ENCODE results near the gene GPC1.

GPC1 gene

DNA sequence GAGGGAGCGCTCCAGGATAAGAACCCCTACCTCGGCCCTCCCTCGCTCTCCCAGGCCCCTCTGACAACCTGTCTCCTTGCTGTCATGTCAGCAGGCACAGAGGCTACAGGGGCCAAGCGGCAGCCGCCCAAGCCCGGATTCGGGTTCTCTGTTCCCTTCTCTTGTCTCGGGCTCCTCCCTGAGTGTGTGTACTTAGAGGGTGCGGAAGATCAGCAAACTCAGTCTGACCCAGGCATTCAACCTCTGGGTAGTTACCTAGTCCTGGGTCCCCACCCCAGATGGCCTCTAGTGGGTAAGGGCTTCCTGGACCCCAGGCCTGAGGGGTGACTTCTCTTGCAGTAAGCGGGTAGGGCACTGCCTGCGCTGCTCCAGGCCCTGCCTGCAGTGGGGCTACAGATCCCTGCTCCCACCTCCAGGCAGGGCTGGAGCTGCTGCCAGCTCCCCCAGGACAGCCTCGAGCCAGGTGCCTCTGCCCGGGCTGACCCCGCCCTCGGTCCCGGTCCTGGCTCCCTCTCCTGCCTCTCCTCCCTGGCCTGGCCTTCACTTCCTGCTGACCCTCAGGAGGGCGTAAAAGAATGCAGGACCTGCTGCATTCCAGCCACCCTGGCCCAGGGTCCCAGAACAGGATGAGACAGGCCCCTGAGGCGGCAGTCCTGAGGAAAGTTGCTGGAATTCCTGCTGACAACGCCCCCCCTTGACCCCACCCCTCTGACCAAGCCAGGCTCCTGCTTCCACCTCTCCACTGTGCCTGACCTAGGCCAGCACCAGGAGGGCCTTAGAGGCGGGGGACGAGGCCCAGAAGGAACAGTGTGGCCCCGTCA lies 22.0 kb downstream of the GPC1 start:
- no peak for DNase-seq

GRCh38 chr2:240458044-240458899 lies 22.8 kb downstream of the GPC1 start:
- no peak for DNase-seq

GRCh38 chr2:240458900-240459391 lies 23.5 kb downstream of the GPC1 start:
- no peak for DNase-seq

DNA sequence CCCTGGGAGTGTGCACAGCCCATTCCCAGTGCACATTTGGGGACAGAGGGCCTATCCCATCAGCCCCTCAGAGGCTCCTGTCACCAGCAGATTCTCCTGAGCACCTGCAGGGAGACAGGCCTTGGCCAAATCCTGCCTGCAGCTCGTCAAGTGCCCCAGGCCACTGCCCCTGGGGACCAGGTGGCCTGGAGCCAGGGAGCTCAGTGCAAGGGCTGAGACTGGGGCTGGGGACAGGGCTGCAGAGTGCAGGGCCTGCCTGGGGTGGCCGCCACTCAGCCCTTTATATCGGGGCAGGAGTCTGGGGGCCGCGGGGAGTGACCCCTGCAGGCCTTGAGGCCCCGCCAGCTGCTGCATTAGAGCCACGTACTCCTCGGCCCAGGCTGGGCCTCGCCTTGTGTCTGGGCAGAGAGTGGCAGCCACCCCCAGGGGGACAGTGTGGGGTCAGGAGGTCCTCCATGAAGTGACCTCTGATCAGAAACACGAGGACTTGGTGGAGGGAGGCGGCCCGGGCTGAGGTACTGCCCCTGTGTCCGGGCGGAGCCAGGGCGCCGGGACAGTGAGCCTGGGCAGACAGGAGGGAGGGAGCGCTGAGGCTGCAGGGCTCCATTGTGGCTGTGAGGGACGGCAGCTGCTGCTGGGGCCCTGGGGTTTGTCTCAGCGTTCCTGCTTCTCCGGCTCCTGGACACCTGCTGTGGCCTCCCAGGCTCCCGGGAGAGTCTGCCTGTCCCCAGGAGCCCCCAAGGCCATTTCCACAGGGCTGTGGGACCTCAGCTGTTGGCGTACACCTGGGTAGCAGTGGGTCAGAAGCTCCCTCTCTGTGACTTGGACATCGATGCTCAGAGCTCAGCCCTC lies 24.2 kb downstream of the GPC1 start:
- DNase-seq = no peak

GRCh38 chr2:240460253-240460711 lies 24.8 kb downstream of the GPC1 start:
- no peak for DNase-seq

DNA sequence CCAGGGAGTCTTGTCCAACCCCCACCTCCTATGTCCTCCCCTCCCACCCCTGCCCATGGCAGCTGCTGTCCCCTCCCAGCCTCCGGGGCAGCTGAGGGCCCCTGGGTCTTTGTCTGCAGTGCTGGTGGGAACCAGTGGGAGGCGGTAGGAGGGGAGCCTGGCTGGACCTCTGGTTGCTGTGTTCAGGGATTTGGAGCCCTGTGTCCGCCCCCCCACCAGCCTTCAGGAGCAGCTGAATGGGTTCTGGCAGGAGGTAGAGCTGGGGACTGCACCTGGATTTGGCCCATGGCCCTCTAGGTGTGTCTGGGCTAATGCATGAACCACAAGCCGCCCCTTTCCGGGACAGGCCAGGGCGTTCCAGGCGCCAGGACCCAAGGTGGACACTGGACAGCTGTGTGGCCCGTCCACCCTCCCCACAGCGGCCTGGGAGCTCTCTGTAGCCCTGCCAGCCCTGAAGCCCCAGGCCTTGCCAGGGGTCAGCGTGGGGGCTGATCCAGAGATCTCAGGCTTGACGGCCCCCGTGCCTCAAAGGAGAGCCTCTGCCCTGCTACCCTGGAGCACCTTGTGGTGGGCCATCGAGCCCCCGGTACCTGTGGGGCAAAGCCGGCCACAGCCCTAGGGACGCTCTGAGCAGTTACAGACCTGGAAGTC lies 25.4 kb downstream of the GPC1 start:
- DNase-seq = no peak

DNA sequence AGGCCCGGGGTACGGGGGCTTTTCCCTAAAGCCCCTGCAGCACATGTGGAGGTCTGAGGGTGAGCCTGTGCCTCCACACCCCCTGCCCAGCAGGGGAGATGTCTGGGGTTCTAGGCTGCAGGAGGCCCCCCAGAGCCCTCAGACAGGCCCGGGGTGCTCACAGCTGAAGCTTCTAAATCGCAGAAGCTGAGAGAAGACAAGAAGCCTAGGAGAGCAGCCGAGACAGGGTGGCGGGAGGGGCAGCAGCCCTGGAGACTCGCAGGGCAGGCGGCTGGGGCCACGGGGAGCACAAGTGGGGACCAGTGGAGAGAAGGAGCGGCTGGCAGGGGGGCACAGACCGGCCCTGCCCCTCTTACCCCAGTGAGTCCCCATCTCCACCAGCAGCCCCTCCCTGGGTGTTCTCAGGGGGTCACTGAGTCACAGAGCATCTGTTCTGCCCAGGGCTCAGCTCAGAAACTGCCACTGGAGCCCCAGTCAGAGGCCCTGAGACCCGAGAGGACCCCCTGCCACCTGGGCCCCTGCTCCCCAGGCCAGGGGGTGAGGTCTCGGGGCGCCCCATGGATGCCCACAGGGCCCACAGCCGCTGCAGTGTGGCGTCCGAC lies 26.1 kb downstream of the GPC1 start:
- DNase-seq = no peak

DNA sequence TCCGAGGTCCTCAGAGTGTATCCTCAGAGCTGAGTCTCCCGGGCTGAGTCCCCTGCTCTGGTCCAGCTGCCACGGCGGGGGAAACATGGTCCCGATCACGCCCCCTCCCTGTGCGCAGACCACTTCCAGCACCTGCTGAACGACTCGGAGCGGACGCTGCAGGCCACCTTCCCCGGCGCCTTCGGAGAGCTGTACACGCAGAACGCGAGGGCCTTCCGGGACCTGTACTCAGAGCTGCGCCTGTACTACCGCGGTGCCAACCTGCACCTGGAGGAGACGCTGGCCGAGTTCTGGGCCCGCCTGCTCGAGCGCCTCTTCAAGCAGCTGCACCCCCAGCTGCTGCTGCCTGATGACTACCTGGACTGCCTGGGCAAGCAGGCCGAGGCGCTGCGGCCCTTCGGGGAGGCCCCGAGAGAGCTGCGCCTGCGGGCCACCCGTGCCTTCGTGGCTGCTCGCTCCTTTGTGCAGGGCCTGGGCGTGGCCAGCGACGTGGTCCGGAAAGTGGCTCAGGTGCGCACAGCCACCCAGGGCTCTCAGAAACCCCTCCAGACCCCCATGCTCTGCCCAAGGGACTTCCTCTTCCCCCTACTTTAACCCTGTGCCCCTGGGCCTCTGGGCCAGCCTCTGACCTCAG lies 26.7 kb downstream of the GPC1 start:
- no peak for DNase-seq

DNA sequence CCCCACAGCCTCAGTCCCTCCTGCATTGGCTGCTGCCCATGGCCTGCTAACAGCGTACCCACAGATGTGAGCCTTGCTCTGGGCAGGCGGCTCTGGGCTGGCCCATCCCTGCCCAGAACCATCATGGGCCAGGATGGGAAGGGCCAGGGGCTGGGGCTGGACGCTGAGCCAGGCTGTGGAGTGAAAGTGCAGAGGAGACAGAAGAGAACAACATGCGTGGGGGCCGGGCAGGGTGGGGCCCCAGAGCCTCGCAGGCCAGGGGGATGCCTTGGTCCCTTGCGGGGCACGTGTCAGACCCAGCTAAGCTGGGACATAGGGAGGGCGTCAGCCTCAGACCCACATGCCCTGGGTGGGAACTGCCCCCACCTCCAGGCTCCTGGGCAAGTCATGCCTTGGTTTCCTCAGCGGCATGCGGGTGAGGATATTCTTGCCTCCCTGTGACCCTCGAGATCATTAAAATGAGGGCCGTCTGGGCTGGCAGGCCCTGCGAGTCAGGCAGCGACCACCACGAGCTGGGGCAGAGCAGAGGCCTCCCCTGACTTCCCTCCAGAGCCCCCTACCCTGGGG lies 27.3 kb downstream of the GPC1 start:
- no peak for DNase-seq

GRCh38 chr2:240463274-240463865 lies 27.9 kb downstream of the GPC1 start:
- DNase-seq = no peak

DNA sequence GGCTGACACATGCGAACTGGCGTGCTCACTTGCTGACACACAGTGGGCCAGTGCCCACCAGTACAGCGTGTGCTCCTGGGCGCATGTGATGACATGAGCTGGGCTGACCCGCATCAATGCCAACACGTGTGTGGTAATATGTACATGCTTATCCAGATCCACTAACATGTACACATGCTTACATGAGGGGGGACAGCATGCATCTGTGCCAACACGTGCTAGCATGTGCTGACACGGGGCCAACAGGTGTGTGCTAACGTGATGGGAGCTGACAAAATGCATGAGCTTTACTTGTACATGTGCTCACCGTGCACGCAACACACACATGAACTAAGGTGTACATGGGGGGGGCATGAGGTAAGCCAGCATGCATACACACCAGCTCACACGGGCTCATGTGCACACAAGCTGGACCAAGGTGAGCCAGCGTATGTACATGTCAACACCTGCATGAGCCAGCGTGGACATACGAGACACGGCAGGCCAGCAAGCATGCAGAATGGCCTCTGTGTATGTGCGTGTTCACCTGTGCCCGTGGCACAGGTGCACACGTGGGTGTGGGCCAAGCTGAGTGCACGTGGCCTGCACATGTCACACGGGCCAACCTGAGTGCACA lies 28.5 kb downstream of the GPC1 start:
- DNase-seq = no peak

DNA sequence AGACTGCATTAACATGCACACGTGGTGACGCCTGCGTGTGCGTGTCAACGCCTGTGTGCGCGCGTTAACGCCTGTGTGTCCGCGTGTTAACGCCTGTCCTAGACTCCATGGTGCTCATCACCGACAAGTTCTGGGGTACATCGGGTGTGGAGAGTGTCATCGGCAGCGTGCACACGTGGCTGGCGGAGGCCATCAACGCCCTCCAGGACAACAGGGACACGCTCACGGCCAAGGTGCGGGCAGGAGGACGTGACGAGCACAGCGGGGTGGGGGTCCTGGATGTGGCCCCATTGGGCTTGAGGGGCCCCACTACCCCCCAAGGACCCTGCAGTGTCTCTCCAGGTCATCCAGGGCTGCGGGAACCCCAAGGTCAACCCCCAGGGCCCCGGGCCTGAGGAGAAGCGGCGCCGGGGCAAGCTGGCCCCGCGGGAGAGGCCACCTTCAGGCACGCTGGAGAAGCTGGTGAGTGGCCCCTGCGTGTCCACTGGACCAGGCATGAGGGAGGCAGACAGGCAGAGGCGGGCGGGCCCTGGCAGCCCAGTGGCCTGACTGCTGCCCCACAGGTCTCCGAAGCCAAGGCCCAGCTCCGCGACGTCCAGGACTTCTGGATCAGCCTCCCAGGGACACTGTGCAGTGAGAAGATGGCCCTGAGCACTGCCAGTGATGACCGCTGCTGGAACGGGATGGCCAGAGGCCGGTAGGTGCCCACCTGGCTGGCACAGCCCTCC lies 29.2 kb downstream of the GPC1 start:
- DNase-seq = no peak

DNA sequence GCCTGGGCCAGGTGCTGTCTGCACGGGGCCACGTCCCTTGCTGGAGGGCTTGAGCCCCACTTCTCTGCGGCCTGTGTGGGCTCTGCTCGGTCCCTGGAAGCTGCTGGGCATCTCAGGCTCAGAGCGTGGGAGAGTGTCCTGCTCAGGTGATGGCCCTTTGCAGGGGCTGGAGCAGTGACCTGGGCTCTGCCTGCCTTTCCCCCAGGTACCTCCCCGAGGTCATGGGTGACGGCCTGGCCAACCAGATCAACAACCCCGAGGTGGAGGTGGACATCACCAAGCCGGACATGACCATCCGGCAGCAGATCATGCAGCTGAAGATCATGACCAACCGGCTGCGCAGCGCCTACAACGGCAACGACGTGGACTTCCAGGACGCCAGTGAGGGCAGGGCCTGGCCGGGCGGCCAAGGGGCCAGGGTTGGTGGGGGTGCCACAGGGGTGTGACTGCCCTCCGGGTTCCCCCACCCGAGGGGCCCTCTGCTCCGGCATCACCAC lies 29.9 kb downstream of the GPC1 start:
- no peak for DNase-seq

- DNase-seq = no peak
Observed at GRCh38 chr2:240465765-240466578, 30.5 kb downstream of the GPC1 start.

DNA sequence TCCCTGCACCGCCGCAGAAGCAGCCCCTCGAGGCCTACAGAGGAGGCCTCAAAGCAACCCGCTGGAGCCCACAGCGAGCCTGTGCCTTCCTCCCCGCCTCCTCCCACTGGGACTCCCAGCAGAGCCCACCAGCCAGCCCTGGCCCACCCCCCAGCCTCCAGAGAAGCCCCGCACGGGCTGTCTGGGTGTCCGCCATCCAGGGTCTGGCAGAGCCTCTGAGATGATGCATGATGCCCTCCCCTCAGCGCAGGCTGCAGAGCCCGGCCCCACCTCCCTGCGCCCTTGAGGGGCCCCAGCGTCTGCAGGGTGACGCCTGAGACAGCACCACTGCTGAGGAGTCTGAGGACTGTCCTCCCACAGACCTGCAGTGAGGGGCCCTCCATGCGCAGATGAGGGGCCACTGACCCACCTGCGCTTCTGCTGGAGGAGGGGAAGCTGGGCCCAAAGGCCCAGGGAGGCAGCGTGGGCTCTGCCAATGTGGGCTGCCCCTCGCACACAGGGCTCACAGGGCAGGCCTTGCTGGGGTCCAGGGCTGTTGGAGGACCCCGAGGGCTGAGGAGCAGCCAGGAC lies 31.2 kb downstream of the GPC1 start:
- no peak for DNase-seq

- no peak for DNase-seq
Observed at GRCh38 chr2:240467149-240467642, 31.7 kb downstream of the GPC1 start.

GRCh38 chr2:240467659-240468302 lies 32.3 kb downstream of the GPC1 start:
- DNase-seq = no peak

All from fibroblast of upper back skin (primary cell).